Retina (tissue), 1 donor: ENCODE measurements around the gene CDC14B.

Experiments used
- DNase-seq: peaks from one replicate; pipeline ENCODE4 v3.0.0-alpha.2; 2016

Gene CDC14B

DNA sequence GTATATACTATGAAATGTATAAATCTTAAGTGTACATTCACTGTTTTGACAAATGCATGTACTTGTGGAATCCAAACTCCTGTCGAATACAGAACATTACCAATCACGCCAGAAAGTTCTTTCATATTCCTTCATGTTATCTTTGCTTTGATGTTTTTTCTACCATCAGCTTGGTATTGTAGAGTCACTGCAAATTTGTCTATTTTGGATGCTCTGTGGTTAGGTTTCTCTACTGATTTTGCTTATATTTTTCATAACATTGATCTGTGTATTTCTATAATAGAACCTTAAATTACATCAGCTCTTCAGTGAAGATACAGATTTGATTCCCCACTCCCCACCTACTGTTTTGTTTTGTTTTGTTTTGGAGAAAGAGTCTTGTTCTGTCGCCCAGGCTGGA, 138.9 kb downstream of the CDC14B start:
- no peak for DNase-seq

DNA sequence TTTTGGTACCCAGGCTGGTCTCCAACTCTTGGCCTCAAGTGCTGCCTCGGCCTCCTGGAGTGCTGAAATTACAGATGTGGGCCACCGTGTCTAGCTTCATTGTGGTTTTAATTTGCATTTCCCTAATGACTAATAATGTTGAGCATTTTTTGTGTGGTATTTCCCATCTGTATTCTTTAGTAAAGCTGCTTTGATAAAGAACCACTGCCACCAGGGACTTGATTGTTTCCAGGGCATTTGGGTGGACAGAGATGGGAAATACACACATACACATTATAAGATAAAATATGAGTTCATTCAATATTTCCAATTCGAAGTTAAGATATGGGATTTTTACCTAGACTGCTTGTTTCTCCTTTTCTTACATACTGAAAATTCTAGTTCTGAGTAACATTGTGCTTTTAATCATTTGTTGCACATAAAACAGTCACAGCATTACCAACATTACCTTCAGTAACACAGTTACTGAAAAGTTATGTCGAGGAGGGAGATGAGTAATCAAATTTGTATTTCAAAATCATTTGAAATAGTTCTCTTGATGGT, 140.7 kb downstream of the CDC14B start:
- DNase-seq = no peak

DNA sequence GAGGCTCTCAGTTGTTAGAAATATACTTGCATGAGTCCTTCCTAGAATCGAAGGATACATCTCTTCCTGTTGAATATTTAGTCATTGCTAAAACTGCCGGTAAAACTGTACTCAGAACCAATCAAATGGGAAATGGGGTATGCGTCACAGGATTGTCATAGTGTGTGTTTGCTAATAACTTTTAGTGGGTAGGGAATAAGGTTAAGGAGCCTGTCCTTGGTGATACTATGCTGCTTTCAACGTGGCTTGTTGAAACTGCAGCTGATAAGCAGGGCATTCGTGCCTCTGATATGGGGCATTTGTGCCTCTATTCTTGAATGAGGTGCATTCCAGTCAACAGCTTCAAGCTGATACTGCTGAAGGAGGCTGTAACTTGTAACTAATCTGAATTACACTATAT, 143.1 kb downstream of the CDC14B start:
- DNase-seq = no peak

DNA sequence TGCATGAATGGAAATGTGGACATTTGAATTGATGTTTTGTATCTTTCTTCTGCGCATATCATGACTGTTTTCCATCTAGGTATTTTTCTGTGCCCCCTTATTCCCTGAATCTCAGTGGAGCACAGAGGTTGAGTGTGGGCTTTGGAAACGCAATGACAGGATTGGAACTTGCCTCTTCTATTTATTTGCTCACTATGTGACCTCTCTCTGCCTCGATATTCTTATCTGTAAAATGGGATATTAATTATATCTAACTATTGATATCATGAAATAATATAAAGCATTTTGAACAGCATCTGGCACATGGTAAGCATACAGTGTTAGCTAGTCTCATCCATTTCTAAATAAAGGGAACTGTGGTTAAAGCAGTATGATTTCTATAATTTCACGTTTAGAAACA, 143.6 kb downstream of the CDC14B start:
- DNase-seq = no peak

DNA sequence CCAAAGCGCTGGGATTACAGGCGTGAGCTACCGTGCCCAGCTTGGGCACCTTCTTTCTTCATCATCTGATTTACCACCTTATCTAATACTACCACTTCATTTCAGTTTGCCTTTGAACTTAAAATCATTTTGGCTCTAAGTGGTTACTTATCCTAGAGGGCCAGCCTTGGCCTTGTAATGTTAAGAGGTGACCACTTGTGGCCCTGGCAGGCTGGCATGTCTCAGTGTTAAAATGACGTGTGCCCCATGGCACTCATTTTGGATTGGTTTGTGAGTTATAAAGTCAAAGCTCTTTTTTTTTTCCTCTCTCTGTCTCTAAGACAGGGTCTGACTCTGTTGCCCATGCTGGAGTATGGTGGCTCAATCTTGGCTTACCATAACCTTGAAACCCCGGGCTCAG, 151.9 kb downstream of the CDC14B start:
- no peak for DNase-seq

DNA sequence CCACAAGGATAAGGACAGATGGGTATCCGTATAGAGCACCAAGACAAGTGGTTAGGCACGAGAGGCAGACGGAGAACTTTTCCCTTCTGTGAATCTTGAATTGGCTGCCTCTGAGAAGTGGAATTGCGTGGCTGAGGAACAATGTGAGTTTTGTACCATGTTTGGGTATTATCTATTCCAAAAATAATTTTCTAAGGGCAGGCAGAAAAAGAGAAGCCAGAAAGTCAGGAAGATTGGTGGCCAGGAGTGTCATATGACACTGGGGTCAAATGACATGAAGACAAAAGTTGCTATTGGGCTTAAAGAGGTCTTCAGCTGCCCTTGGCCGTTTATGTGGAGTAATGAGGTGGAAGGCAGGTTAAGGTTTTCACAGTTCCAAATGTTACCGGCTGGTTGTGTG, 155.2 kb downstream of the CDC14B start:
- DNase-seq = no peak

DNA sequence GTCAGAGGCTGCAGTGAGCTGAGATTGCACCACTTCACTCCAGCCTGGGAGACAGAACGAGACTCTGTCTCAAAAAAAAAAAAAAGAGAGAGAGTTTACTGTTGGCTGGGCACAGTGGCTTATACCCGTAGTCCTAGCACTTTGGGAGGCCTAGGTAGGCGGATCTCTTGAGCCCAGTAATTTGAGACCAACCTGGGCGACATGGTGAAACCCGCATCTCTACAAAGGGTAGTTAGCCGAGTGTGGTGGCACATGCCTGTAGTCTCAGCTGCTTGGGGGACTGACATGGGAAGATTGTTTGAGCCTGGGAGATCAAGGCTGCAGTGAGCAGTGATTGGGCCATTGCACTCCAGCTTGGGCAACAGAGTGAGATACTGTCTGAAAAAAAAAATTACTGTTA, 157.1 kb downstream of the CDC14B start:
- DNase-seq = no peak

DNA sequence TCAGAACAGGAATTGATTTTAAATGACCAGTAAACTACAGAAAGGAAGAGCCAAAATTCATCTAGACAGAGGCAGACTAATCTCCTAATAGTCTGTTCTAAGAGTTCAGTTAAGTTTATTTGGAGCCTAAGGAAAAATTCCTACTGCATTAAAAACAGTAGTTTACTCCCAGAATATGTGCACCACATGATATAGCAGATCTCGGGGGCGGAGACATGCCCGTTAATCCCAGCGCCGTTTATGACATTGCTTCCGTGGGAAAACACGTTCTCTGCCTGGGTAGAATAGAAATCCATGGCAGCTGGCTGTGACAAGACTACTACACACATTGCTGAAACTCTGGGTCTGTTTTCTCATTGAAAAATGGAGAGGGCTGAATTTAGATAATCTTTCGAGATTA, 158.3 kb downstream of the CDC14B start:
- no peak for DNase-seq

DNA sequence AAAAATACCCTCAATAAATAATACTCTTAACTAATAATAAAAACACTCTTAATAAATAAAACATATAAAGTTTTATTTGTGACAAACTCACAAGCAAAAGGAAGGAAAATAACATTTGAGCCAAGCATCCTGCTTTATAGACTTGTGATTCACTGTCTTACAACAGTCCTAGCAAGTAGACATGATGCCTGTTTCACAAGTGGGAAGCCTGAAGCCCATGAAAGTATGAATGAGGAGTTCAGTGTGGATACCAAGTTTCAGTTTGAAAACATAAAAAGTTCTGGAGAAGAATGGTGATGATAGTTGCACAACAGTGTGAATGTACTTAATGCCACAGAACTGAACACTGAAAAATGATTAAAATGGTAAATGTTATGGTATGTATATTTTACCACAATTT, 158.8 kb downstream of the CDC14B start:
- no peak for DNase-seq

DNA sequence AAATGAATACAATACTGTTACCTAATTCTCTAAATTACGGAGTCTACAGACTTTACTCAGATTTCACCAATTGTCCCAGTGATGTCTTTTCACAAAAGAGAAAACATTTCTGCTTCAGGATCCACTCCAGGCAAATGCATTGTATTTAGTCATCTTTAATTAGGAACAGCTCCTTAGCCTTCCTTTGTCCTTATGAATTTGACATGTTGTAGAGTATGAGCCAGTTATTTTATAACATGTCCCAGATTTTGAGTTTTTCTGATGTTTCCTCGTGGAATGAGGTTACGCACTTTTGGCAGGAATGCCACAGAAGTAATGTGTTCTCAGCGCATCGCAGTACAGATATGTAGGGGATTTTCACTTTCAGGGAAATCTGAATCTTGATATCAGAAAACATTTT, 159.2 kb downstream of the CDC14B start:
- DNase-seq = no peak

DNA sequence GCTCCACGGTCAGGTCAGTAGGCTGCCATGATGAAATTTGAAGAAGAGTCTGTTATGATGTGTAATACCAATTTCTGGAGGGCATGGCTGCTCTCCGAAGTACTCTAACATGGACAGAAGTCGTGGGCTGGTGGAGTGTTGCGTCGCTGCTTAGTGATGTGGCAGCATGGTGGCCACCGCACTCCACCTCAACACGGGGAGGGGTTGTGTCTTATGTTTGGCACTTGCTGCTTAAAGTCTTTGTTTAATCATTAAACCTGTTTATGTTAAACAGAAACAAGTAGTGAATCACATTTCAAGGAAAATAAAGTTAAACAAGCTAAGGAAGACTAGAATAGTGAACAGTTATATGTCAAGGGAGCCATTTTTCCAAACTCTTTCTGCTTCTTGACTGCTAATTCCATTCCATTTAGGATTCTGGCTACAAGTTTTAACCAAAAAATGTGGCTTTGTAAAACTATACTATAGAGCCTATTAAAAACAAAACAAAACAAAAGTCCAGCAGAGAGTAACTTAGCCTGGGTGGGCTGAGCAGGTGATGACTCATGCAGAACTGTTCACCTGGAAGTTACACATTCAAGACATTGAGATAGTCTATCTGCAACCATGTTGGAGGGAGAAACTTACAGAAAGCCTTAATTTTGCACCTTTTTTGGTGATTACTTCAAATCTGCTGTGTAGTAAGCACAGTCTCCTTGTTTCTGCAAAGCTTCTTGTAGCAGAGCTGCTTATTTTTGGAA, 160.2 kb downstream of the CDC14B start:
- no peak for DNase-seq

DNA sequence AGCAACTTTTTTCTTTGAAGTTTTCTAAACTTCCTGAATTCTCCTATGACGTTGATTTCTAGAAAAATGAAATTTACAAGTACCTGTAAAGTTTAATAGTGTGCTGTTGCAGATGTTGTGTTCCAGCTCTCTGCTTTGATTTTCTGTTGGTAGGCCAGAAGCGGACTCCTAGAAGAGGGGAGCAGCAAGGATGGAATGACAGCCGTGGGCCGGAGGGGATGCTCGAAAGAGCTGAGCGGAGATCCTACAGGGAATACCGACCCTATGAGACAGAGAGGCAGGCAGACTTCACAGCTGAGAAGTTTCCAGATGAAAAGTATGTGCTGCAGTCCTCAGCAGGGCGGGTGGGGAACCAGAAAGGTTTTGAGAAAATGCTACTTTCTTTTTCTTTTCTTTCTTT, 161.4 kb downstream of the CDC14B start:
- no peak for DNase-seq

DNA sequence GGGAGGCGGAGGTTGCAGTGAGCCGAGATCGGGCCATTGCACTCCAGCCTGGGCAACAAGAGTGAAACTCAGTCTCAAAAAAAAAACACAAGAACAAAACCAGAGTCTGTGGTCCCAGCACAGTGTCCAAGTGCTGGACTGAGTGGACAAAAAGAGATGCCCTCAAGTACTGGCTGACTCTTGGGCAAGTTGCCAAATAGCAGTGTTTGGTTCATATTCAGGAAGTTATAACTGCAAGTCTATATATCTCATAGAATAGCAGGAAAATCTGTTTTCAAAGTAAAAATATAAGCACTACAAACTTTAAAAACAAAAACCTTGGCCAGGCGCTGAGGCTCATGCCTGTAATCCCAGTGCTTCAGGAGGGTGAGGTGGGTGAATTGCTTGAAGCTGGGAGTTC, 162.4 kb downstream of the CDC14B start:
- DNase-seq = no peak

DNA sequence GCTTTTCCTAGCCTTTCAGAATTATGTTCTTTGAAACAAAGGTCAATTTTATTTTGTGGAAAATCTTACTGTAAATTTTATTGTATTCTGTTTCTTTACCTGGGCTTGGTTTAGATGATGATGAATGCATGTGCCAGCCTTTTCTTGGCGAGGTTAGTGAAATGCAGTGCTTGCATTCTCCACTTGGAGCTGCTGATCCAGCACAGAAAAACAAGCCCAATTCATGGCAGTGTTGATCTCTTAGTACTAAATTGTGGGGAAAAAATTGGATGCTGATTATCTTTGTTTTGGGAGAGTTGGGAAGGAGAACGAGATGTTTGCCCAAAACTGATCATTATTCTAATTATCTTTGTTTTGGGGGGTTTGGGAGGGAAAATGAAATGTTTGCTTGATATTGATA, 166.0 kb downstream of the CDC14B start:
- peak; percentile 39 for DNase-seq

DNA sequence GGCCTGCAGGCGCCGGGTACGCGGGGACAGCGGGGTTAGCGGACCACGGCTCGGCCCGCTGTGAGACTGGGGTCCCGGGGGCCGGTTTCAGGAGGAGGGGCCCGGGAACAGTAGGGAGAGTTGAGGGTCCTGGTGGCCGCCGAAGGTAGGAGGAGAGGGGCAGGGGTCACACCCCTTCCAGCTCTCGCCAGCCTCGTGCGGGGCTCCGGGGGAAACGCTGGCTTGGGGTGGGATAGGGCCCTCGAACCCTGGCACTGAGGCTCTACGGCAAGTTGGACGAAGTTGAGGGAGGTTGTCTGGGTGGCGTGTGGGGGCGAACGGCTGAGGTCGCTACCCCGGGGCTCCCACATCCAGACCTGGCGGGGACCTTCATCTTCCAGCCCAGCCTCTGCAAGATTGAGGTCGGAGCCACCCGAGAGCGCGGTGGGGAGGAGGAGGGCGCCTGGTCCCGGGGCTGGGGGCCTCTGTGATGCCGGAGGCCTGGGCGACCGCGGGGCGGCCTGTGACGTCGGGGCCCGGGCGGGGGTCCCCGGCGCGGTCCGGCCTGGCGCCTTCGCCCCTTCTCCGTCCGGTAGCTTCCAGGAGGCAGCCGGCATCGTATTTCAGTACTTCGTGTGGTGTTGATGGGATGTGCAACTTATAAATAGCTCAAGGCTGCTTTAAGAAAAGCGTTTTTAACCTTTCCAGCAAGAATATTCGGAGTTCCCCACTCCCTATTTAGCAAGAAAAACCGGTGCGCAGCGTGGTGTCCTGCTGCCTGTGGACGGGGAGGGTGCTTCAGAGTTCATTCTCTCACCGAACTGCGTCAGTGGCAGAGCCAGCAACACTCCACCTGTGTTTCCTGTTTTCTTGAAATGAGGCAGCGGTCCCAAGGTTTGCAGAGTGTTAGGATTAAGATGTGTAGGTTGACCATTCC, 168.8 kb downstream of the CDC14B start:
- DNase-seq = peak; percentile 77
